NCI-H146 (cell line): Measurements from ENCODE around the gene WAPL.

ENCODE experiments used
- DNase-seq: peaks from one replicate; lab custom pipeline; 2025; lab: John Stamatoyannopoulos, UW

The WAPL gene

GRCh38 chr10:86461963-86462804, 59.4 kb downstream of the WAPL start:
- DNase-seq, result no peak

GRCh38 chr10:86451604-86451960, 70.0 kb downstream of the WAPL start:
- DNase-seq, result no peak

- DNase-seq, result no peak
These were observed 70.6 kb downstream of the WAPL start for GRCh38 chr10:86450806-86451603.

GRCh38 chr10:86449926-86450558, 71.5 kb downstream of the WAPL start:
- DNase-seq, result no peak

- no peak for DNase-seq
These were observed 74.2 kb downstream of the WAPL start for GRCh38 chr10:86447432-86447831.

GRCh38 chr10:86446987-86447386, 74.6 kb downstream of the WAPL start:
- DNase-seq, result no peak

GRCh38 chr10:86446440-86446839, 75.2 kb downstream of the WAPL start:
- DNase-seq, result no peak

GRCh38 chr10:86443936-86444335, 77.7 kb downstream of the WAPL start:
- DNase-seq, result no peak

- no peak for DNase-seq
These were observed 78.5 kb downstream of the WAPL start for GRCh38 chr10:86443069-86443468.

- no peak for DNase-seq
These were observed 80.4 kb downstream of the WAPL start for GRCh38 chr10:86440874-86441843.

GRCh38 chr10:86439544-86439943, 82.0 kb downstream of the WAPL start:
- DNase-seq, result no peak

- DNase-seq, result no peak
These were observed 83.4 kb downstream of the WAPL start for GRCh38 chr10:86438091-86438749.

- no peak for DNase-seq
These were observed 84.1 kb downstream of the WAPL start for GRCh38 chr10:86437447-86437846.

GRCh38 chr10:86436963-86437362, 84.6 kb downstream of the WAPL start:
- no peak for DNase-seq

GRCh38 chr10:86434656-86435055, 86.9 kb downstream of the WAPL start:
- DNase-seq, result no peak

GRCh38 chr10:86423739-86424138, 97.9 kb downstream of the WAPL start:
- no peak for DNase-seq

GRCh38 chr10:86419101-86419500, 102.5 kb downstream of the WAPL start:
- DNase-seq, result no peak

- no peak for DNase-seq
These were observed 106.0 kb downstream of the WAPL start for GRCh38 chr10:86415583-86415982.

GRCh38 chr10:86415116-86415515, 106.5 kb downstream of the WAPL start:
- DNase-seq, result peak; percentile 26

- DNase-seq, result no peak
These were observed 108.4 kb downstream of the WAPL start for GRCh38 chr10:86413046-86413728.
